Body of pancreas (tissue), 4 donors: ENCODE data around the gene GMCL1.

ENCODE experiments used
- CTCF ChIP-seq, 7 experiments: fragments of 450-650 bp in 4 of 7; fragments of 200-600 bp in 3 of 7; sonication (generic) in 3 of 7; IDR thresholded peaks; one replicate each; pipeline ENCODE4 v1.5.1; 2016 to 2019; ENCODE audit warnings: antibody characterized with exemption in 7 of 7
- POLR2A ChIP-seq, 3 donors: fragments of 450-650 bp; IDR thresholded peaks; one replicate each; pipeline ENCODE4 v1.6.1; 2016; ENCODE audit warnings: antibody characterized with exemption in 3 of 3, mild to moderate bottlenecking in 2 of 3

DNA sequence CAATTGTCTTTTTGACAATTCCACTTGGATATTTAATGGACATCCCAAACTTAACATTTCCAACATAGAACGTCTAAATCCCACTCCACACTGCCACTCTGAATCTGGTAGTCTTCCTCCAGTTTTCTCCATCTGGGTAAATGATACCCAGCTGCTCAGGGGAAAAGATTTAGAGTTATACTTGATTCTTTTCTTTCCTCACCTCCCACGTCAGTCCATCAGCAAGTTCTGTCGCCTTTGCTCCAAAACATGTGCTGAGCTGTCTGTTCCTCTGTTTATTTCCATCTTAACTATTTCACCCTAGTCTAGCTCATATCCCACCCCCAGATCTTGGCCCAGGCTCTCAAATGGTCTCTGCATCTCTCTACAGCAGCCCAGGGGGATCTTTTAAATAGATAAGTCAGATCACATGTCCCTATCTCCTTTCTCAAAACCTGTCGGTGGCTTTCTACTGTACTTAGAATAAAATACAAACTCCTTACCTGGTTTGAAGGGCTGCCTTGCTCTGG, 43.4 kb upstream of the GMCL1 start:
- TF ChIP-seq CTCF (IDR thresholded peaks at IDR 0.05) (no peak), POLR2A (IDR thresholded peaks at IDR 0.05) (no peak)
